Stomach (tissue), 9 donors: ENCODE measurements around the gene EXOC3L1. TPM values are rescaled to one million over a fixed set of nuclear protein-coding genes. Genes with fewer than 3 reads are reported as not detected.

Experiments
- DNase-seq, 2 donors: peaks; one replicate each; pipeline versions ENCODE4 v3.0.0 to v3.0.0-alpha.2; 2013 to 2019
- H3K27ac ChIP-seq, 5 donors: fragments of 200-600 bp in 4 of 5; sonication (generic) in 4 of 5; one replicate each; pipeline ENCODE4 v1.5.1; 2013 to 2019; ENCODE audit warnings: mild to moderate bottlenecking in 1 of 5, moderate library complexity in 1 of 5
- H3K27me3 ChIP-seq, 3 donors: fragments of 200-600 bp; sonication (generic); one replicate each; pipeline ENCODE4 v1.5.1; 2017 to 2019; ENCODE audit warnings: mixed run types in 1 of 3
- H3K36me3 ChIP-seq, 4 donors: fragments of 200-600 bp; sonication (generic); 1 replicate in 3 of 4; 2 replicates in 1 of 4; pipeline ENCODE4 v1.5.1; 2016 to 2019
- H3K4me1 ChIP-seq, 4 donors: fragments of 200-600 bp; sonication (generic); one replicate each; pipeline ENCODE4 v1.5.1; 2016 to 2019
- H3K4me3 ChIP-seq, 4 donors: fragments of 200-600 bp; sonication (generic) in 3 of 4; one replicate each; pipeline ENCODE4 v1.5.1; 2016 to 2019; ENCODE audit warnings: mild to moderate bottlenecking in 1 of 4
- H3K9me3 ChIP-seq, 4 donors: fragments of 200-600 bp; sonication (generic); one replicate each; pipeline ENCODE4 v1.5.1; 2016 to 2019
- EP300 ChIP-seq: sonication (generic); formaldehyde crosslinking; IDR thresholded peaks from one replicate; pipeline ENCODE4 v1.6.1; 2017; ENCODE audit warnings: antibody characterized with exemption
- POLR2A ChIP-seq, 4 donors: fragments of 450-650 bp; IDR thresholded peaks; one replicate each; pipeline ENCODE4 v1.6.1; 2016; ENCODE audit warnings: antibody characterized with exemption in 4 of 4, control low read depth in 2 of 4, mild to moderate bottlenecking in 1 of 4, moderate library complexity in 1 of 4
- POLR2AphosphoS5 ChIP-seq, 3 donors: sonication (generic); formaldehyde crosslinking; IDR thresholded peaks; one replicate each; pipeline ENCODE4 v1.6.1; 2016; ENCODE audit warnings: antibody characterized with exemption in 3 of 3
- WGBS, 5 donors: extraction: QIAGEN DNeasy Blood & Tissue Kit in 3 of 5; methylation state at CpG; one replicate each; pipeline versions ENCODE4 v1.1.5 to v1.1.7; 2013 to 2018; 5-methylcytosine and 5-hydroxymethylcytosine counted together
- intact Hi-C: fragments of 100-400 bp; cut with DNase I; formaldehyde crosslinking; loops from one replicate; pipeline ENCODE4 v1.15.1; 2023; ENCODE audit warnings: low total_unique reads
- polyA plus RNA-seq, 3 donors: library from polyadenylated mRNA; stranded (reverse); fragments of 200-250 nt; gene quantifications; one replicate each; pipeline ENCODE4 v1.2.3, GENCODE V29; 2013
- total RNA-seq, 5 donors: library from RNA; depleted of rRNA; stranded (reverse); fragments of >200 nt; gene quantifications; one replicate each; pipeline versions ENCODE4 v1.1.0 to v1.2.3, GENCODE V29; 2014 to 2016
- TF ChIP-seq, protein P1 (sequence below), 7 experiments: fragments of 450-650 bp in 4 of 7; fragments of 200-600 bp in 3 of 7; sonication (generic) in 3 of 7; IDR thresholded peaks; one replicate each; pipeline ENCODE4 v1.5.1; 2016 to 2019; ENCODE audit warnings: antibody characterized with exemption in 7 of 7, control low read depth in 2 of 7, mild to moderate bottlenecking in 1 of 7
- donor health status: healthy with polysubstance abuse.
- donor health status: Bipolar disorder and iron deficiency.
- donor health status: healthy.

The EXOC3L1 gene
- total and polyA plus RNA-seq, 8 donors, result 1.3 to 25.5 (median 6.8) TPM; not detected in 1

GRCh38 chr16:67184453-67184994 is 5.4 kb downstream of the EXOC3L1 start:
- intact Hi-C loops, result no loop called here
- Histone ChIP-seq H3K36me3 (no peaks in the 10 kb centered on the region), H3K9me3 (no peaks in the 10 kb centered on the region), H3K4me3 (peak overlapping the region; percentile 54 to 78 (median 59)), H3K27ac (peak overlapping the region; percentile 95 to 98 (median 97)), H3K27me3 (peaks cover 0 to 4% (median 0%) of the 10 kb centered on the region in 3 donors), H3K4me1 (peaks cover 22 to 58% (median 38%) of the 10 kb centered on the region in 4 donors)
- TF ChIP-seq EP300 (no peak), POLR2AphosphoS5 (IDR thresholded peaks at IDR 0.05) (no peak), POLR2A (IDR thresholded peaks at IDR 0.05) (no peak)
- TF ChIP-seq, protein P1, sequence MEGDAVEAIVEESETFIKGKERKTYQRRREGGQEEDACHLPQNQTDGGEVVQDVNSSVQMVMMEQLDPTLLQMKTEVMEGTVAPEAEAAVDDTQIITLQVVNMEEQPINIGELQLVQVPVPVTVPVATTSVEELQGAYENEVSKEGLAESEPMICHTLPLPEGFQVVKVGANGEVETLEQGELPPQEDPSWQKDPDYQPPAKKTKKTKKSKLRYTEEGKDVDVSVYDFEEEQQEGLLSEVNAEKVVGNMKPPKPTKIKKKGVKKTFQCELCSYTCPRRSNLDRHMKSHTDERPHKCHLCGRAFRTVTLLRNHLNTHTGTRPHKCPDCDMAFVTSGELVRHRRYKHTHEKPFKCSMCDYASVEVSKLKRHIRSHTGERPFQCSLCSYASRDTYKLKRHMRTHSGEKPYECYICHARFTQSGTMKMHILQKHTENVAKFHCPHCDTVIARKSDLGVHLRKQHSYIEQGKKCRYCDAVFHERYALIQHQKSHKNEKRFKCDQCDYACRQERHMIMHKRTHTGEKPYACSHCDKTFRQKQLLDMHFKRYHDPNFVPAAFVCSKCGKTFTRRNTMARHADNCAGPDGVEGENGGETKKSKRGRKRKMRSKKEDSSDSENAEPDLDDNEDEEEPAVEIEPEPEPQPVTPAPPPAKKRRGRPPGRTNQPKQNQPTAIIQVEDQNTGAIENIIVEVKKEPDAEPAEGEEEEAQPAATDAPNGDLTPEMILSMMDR (IDR thresholded peaks at IDR 0.05), result no peak
- WGBS, 5 donors, result 0 to 6% (median 5%) methylated on average over 28 to 59 of the region's 59 CpGs
- no peak for DNase-seq

GRCh38 chr16:67183627-67184452 is 6.1 kb downstream of the EXOC3L1 start, which contains the start of gene MATCAP1:
TSS of gene MATCAP1 (minus strand) at chr16:67183963. CDS start at chr16:67180610, 3,353 bp downstream.
- DNase-seq, result peak; percentile 94 to 99
- intact Hi-C loops, result no loop called here
- H3K4me1 ChIP-seq, result peaks cover 24 to 64% (median 42%) of the 10 kb centered on the region in 4 donors
- H3K36me3 ChIP-seq, result no peaks in the 10 kb centered on the region
- H3K9me3 ChIP-seq, result no peaks in the 10 kb centered on the region
- 0 to 1% (median 0%) methylated on average over 21 to 77 of the region's 77 CpGs for WGBS, 5 donors
- peak within 1 kb of the TSS; percentile 54 to 78 (median 59) for H3K4me3 ChIP-seq
- peaks cover 0 to 4% (median 0%) of the 10 kb centered on the region in 3 donors for H3K27me3 ChIP-seq
- H3K27ac ChIP-seq, result peak within 1 kb of the TSS; percentile 95 to 98 (median 97)
- TF ChIP-seq POLR2AphosphoS5 (IDR thresholded peaks at IDR 0.05) (peak; percentile 13 to 83 (median 68)), POLR2A (IDR thresholded peaks at IDR 0.05) (no peak), EP300 (peak; percentile 35)
- TF ChIP-seq, protein P1 (IDR thresholded peaks at IDR 0.05), result no peak

DNA sequence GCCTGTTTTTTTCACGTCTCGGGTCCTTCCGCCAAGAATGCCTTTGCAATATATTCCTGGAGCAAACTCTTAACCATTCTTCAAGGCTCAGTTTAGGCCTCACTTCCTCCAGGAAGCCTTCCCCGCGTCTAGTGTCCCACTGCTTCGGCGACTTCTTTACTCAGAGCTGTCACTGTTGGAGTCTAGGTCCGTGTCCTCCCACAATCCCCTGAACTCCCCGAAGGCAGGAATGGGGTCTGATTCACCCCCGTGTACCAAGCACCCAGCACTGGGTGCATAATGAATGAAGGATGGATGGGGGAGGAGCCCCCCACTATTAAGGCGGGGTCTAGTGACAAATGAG is 6.7 kb downstream of the EXOC3L1 start:
- H3K36me3 ChIP-seq, result no peaks in the 10 kb centered on the region
- DNase-seq, result no peak
- H3K27ac ChIP-seq, result peak overlapping the region; percentile 60 to 98 (median 96)
- H3K4me1 ChIP-seq, result peaks cover 30 to 70% (median 48%) of the 10 kb centered on the region in 4 donors
- TF ChIP-seq POLR2AphosphoS5 (IDR thresholded peaks at IDR 0.05), result no peak
- TF ChIP-seq EP300, result no peak
- TF ChIP-seq, protein P1 (IDR thresholded peaks at IDR 0.05), result no peak
- TF ChIP-seq POLR2A (IDR thresholded peaks at IDR 0.05), result no peak
- 7 to 11% (median 8%) methylated on average over 11 of the region's 11 CpGs for WGBS, 5 donors
- no peaks in the 10 kb centered on the region for H3K9me3 ChIP-seq
- H3K27me3 ChIP-seq, result peaks cover 0 to 4% (median 0%) of the 10 kb centered on the region in 3 donors
- peak overlapping the region; percentile 54 to 78 (median 59) for H3K4me3 ChIP-seq
- intact Hi-C loops, result no loop called here

DNA sequence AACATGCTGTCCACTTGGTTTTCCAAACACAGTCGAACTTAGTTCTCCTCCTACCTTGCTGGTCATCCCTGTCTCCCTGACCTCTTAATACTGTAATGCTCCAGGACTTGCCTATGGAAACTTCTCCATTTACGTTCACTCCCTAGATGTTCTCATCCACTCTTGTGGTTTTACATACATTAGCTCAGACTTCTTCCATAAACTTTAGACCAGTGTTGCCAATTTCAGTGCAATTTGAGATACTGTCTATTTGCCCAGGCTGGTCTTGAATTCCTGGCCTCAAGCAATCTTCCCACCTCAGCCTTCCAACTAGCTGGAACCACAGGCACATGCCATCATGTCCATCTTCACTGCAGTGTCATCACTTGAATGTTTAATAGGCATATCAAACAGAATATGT is 7.6 kb downstream of the EXOC3L1 start:
- no peak for DNase-seq
- no peak overlapping the region for H3K4me3 ChIP-seq
- WGBS, 5 donors, result 76 to 93% (median 87%) methylated on average over 2 of the region's 2 CpGs
- intact Hi-C loops, result no loop called here
- H3K36me3 ChIP-seq, result no peaks in the 10 kb centered on the region
- H3K4me1 ChIP-seq, result peaks cover 37 to 80% (median 57%) of the 10 kb centered on the region in 4 donors
- peak overlapping the region in 3 of 5 donors; percentile 95 to 97 (median 96) for H3K27ac ChIP-seq
- no peaks in the 10 kb centered on the region for H3K9me3 ChIP-seq
- TF ChIP-seq POLR2AphosphoS5 (IDR thresholded peaks at IDR 0.05) (no peak), EP300 (no peak), POLR2A (IDR thresholded peaks at IDR 0.05) (no peak)
- TF ChIP-seq, protein P1 (IDR thresholded peaks at IDR 0.05), result no peak
- H3K27me3 ChIP-seq, result peaks cover 0 to 7% (median 0%) of the 10 kb centered on the region in 3 donors
